ENCODE data around the gene KIAA1217.
A peak's percentile ranks its signal among the peaks of the same experiment; 100 is the strongest.
"Not testable (repeated sequence)": the region's sequence is repeated elsewhere in the genome, so short reads cannot be mapped to it uniquely, and the experiment has no call there.

The KIAA1217 gene

GRCh38 chr10:24344695-24345463 is 135.9 kb downstream of the KIAA1217 start:
- Histone ChIP-seq H3K27ac (ENCODE audit: low read length) (no peak overlapping the region), H3K9ac (ENCODE audit: low read depth, low read length) (no peak overlapping the region), H3K4me1 (ENCODE audit: insufficient read depth, low read length) (peaks cover 6% of the 10 kb centered on the region; the same call in 1 of the 2 replicates), H3K9me3 (ENCODE audit: insufficient read depth, low read depth, low read length) (no peaks in the 10 kb centered on the region), H3K36me3 (ENCODE audit: insufficient read depth, low read depth, low read length) (no peaks in the 10 kb centered on the region), H3K4me3 (ENCODE audit: low read length) (no peak overlapping the region), H3K27me3 (ENCODE audit: insufficient read depth, low read length) (no peaks in the 10 kb centered on the region)

- no peaks in the 10 kb centered on the region for H3K9me3 ChIP-seq (ENCODE audit: insufficient read depth, low read depth, low read length)
- H3K36me3 ChIP-seq (ENCODE audit: insufficient read depth, low read depth, low read length), result no peaks in the 10 kb centered on the region
- H3K4me1 ChIP-seq (ENCODE audit: insufficient read depth, low read length), result peaks cover 13% of the 10 kb centered on the region; the same call in 1 of the 2 replicates
- no peaks in the 10 kb centered on the region for H3K27me3 ChIP-seq (ENCODE audit: insufficient read depth, low read length)
- H3K27ac ChIP-seq (ENCODE audit: low read length), result no peak overlapping the region
- H3K9ac ChIP-seq (ENCODE audit: low read depth, low read length), result no peak overlapping the region
- H3K4me3 ChIP-seq (ENCODE audit: low read length), result no peak overlapping the region
Observed at GRCh38 chr10:24346877-24347519, 138.1 kb downstream of the KIAA1217 start.

- Histone ChIP-seq H3K27ac (ENCODE audit: low read length) (no peak overlapping the region), H3K4me1 (ENCODE audit: insufficient read depth, low read length) (peaks cover 15% of the 10 kb centered on the region; the same call in 1 of the 2 replicates), H3K27me3 (ENCODE audit: insufficient read depth, low read length) (no peaks in the 10 kb centered on the region), H3K4me3 (ENCODE audit: low read length) (no peak overlapping the region), H3K9ac (ENCODE audit: low read depth, low read length) (no peak overlapping the region), H3K9me3 (ENCODE audit: insufficient read depth, low read depth, low read length) (no peaks in the 10 kb centered on the region), H3K36me3 (ENCODE audit: insufficient read depth, low read depth, low read length) (no peaks in the 10 kb centered on the region)
Observed at GRCh38 chr10:24349379-24350001, 140.6 kb downstream of the KIAA1217 start.

GRCh38 chr10:24350070-24350921 is 141.4 kb downstream of the KIAA1217 start:
- H3K4me1 ChIP-seq (ENCODE audit: insufficient read depth, low read length), result peaks cover 15% of the 10 kb centered on the region; the same call in 1 of the 2 replicates

GRCh38 chr10:24350922-24351225 is 141.9 kb downstream of the KIAA1217 start:
- H3K27ac ChIP-seq (ENCODE audit: low read length); H3K27me3 ChIP-seq (ENCODE audit: insufficient read depth, low read length); H3K9ac ChIP-seq (ENCODE audit: low read depth, low read length); H3K4me3 ChIP-seq (ENCODE audit: low read length); H3K36me3 ChIP-seq (ENCODE audit: insufficient read depth, low read depth, low read length); H3K9me3 ChIP-seq (ENCODE audit: insufficient read depth, low read depth, low read length): not testable (repeated sequence)
- H3K4me1 ChIP-seq (ENCODE audit: insufficient read depth, low read length), result peaks cover 15% of the 10 kb centered on the region; the same call in 1 of the 2 replicates

More at GRCh38 chr10:24350070-24350921, 141.4 kb downstream of the KIAA1217 start:
- H3K27me3 ChIP-seq (ENCODE audit: insufficient read depth, low read length), result no peaks in the 10 kb centered on the region
- H3K27ac ChIP-seq (ENCODE audit: low read length), result no peak overlapping the region
- no peaks in the 10 kb centered on the region for H3K36me3 ChIP-seq (ENCODE audit: insufficient read depth, low read depth, low read length)
- H3K9ac ChIP-seq (ENCODE audit: low read depth, low read length), result no peak overlapping the region
- no peaks in the 10 kb centered on the region for H3K9me3 ChIP-seq (ENCODE audit: insufficient read depth, low read depth, low read length)
- H3K4me3 ChIP-seq (ENCODE audit: low read length), result no peak overlapping the region

- Histone ChIP-seq H3K36me3 (ENCODE audit: insufficient read depth, low read depth, low read length) (no peaks in the 10 kb centered on the region), H3K27ac (ENCODE audit: low read length) (no peak overlapping the region), H3K9me3 (ENCODE audit: insufficient read depth, low read depth, low read length) (no peaks in the 10 kb centered on the region), H3K27me3 (ENCODE audit: insufficient read depth, low read length) (no peaks in the 10 kb centered on the region), H3K9ac (ENCODE audit: low read depth, low read length) (no peak overlapping the region), H3K4me3 (ENCODE audit: low read length) (no peak overlapping the region), H3K4me1 (ENCODE audit: insufficient read depth, low read length) (peaks cover 18% of the 10 kb centered on the region; the same call in 1 of the 2 replicates)
Observed at GRCh38 chr10:24351961-24352360, 143.0 kb downstream of the KIAA1217 start.

GRCh38 chr10:24352399-24352798 is 143.5 kb downstream of the KIAA1217 start:
- H3K27me3 ChIP-seq (ENCODE audit: insufficient read depth, low read length), result no peaks in the 10 kb centered on the region
- no peak overlapping the region for H3K4me3 ChIP-seq (ENCODE audit: low read length)
- H3K36me3 ChIP-seq (ENCODE audit: insufficient read depth, low read depth, low read length), result no peaks in the 10 kb centered on the region
- H3K9ac ChIP-seq (ENCODE audit: low read depth, low read length), result no peak overlapping the region
- H3K27ac ChIP-seq (ENCODE audit: low read length), result no peak overlapping the region
- H3K4me1 ChIP-seq (ENCODE audit: insufficient read depth, low read length), result peaks cover 22% of the 10 kb centered on the region; the same call in 1 of the 2 replicates
- no peaks in the 10 kb centered on the region for H3K9me3 ChIP-seq (ENCODE audit: insufficient read depth, low read depth, low read length)

- Histone ChIP-seq H3K27me3 (ENCODE audit: insufficient read depth, low read length) (no peaks in the 10 kb centered on the region), H3K36me3 (ENCODE audit: insufficient read depth, low read depth, low read length) (no peaks in the 10 kb centered on the region), H3K4me3 (ENCODE audit: low read length) (no peak overlapping the region), H3K9me3 (ENCODE audit: insufficient read depth, low read depth, low read length) (no peaks in the 10 kb centered on the region), H3K9ac (ENCODE audit: low read depth, low read length) (no peak overlapping the region), H3K4me1 (ENCODE audit: insufficient read depth, low read length) (peaks cover 32% of the 10 kb centered on the region; the same call in 1 of the 2 replicates), H3K27ac (ENCODE audit: low read length) (no peak overlapping the region)
Observed at GRCh38 chr10:24353319-24353718, 144.4 kb downstream of the KIAA1217 start.

- Histone ChIP-seq H3K27me3 (ENCODE audit: insufficient read depth, low read length) (no peaks in the 10 kb centered on the region), H3K4me3 (ENCODE audit: low read length) (no peak overlapping the region), H3K4me1 (ENCODE audit: insufficient read depth, low read length) (peaks cover 28% of the 10 kb centered on the region; the same call in 1 of the 2 replicates), H3K9me3 (ENCODE audit: insufficient read depth, low read depth, low read length) (no peaks in the 10 kb centered on the region), H3K27ac (ENCODE audit: low read length) (no peak overlapping the region), H3K36me3 (ENCODE audit: insufficient read depth, low read depth, low read length) (no peaks in the 10 kb centered on the region), H3K9ac (ENCODE audit: low read depth, low read length) (no peak overlapping the region)
Observed at GRCh38 chr10:24355056-24355688, 146.2 kb downstream of the KIAA1217 start.

GRCh38 chr10:24357344-24358004 is 148.5 kb downstream of the KIAA1217 start:
- H3K9me3 ChIP-seq (ENCODE audit: insufficient read depth, low read depth, low read length), result no peaks in the 10 kb centered on the region
- peaks cover 19% of the 10 kb centered on the region; the same call in 1 of the 2 replicates for H3K4me1 ChIP-seq (ENCODE audit: insufficient read depth, low read length)
- H3K9ac ChIP-seq (ENCODE audit: low read depth, low read length), result peak overlapping the region; percentile 29; the same call in 1 of the 2 replicates
- peak overlapping the region; percentile 32; the same call in 1 of the 2 replicates for H3K4me3 ChIP-seq (ENCODE audit: low read length)
- peak overlapping the region; percentile 43 for H3K27ac ChIP-seq (ENCODE audit: low read length)
- no peaks in the 10 kb centered on the region for H3K27me3 ChIP-seq (ENCODE audit: insufficient read depth, low read length)
- H3K36me3 ChIP-seq (ENCODE audit: insufficient read depth, low read depth, low read length), result no peaks in the 10 kb centered on the region

Data from iPS-20b (cell line).